Stimulated activated CD4-positive, alpha-beta T cell treated with anti-CD3 and anti-CD28 coated beads, Interleukin-2, amount 100 ng/mL, for 4 hours (primary cell): ENCODE results near the gene RASAL1.
A peak's percentile ranks its signal among the peaks of the same experiment; 100 is the strongest.

ENCODE experiments used
- DNase-seq: peaks from one replicate; pipeline ENCODE4 v3.0.0-alpha.2; 2020; ENCODE audit warnings: low read depth

The RASAL1 gene

GRCh38 chr12:113162102-113163029 lies 26.8 kb upstream of the RASAL1 start:
- no peak for DNase-seq

GRCh38 chr12:113161415-113162016 lies 26.0 kb upstream of the RASAL1 start:
- DNase-seq, result no peak

- DNase-seq, result no peak
Measured at GRCh38 chr12:113159937-113160336, 24.4 kb upstream of the RASAL1 start.

GRCh38 chr12:113158439-113159203 lies 23.1 kb upstream of the RASAL1 start:
- no peak for DNase-seq

- no peak for DNase-seq
Measured at GRCh38 chr12:113157218-113157859, 21.8 kb upstream of the RASAL1 start.

DNA sequence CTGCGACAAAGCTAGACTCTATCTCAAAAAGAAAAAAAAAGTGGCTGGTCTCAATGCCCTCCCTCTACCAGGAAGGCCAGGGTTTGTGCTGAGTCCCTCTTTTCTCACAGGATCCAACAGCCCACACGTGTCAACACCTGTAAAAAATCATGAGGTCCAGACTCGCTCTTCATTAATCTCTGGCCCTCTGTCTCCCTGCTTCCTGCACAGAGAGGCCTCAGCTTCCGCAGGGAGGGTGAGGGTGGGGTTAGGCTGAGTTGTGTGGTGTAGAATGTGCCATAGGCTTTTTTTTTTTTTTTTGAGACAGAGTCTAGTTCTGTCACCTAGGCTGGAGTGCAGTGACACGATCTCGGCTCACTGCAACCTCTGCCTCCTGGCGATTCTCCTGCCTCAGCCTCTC lies 20.1 kb upstream of the RASAL1 start:
- no peak for DNase-seq

DNA sequence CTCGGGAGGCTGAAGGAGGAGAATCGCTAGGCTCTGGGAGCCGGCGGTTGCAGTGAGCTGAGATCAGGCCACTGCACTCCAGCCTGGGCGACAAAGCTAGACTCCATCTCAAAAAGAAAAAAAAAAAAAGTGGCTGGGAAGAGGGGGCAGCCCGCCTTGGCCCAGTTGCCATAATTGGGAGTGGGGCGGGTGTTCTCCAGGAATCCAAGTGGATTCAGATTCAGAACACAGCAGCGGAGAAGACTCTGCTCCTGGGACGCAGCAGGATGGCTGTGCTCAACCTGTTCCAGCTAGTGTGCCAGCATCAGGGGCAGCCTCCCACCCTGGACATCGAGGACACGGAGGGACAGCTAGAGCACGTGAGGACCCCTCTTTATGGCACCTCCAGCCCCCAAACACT lies 19.5 kb upstream of the RASAL1 start:
- DNase-seq, result no peak

GRCh38 chr12:113154351-113154973 lies 18.9 kb upstream of the RASAL1 start:
- DNase-seq, result no peak

- peak; percentile 47 for DNase-seq
Measured at GRCh38 chr12:113152835-113153814, 17.6 kb upstream of the RASAL1 start.

GRCh38 chr12:113152196-113152834 lies 16.8 kb upstream of the RASAL1 start:
- no peak for DNase-seq

DNA sequence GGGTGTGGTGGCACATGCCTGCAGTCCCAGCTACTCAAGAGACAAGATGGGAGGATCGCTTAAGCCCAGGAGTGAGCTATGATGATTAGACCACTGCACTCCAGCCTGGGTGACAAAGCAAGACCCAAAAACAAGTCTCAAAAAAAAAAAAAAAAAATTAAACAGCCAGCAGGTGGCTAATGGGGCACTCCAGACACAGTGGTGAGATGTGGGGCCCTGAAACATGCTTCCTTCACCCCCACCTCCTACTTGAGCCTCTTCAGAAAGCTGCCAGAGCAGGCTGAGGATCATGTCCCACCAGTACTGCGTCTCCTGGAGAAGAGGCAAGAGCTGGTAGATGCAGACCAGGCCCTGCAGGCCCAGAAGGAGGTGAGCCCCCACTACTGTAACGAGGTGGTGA lies 16.1 kb upstream of the RASAL1 start:
- no peak for DNase-seq

GRCh38 chr12:113149361-113150150 lies 14.0 kb upstream of the RASAL1 start, which contains the start of gene CFAP73:
Gene CFAP73 (plus strand): TSS chr12:113149724. CDS start chr12:113149858, 134 bp downstream.
- no peak for DNase-seq

- DNase-seq, result no peak
Measured at GRCh38 chr12:113146999-113147398, 11.4 kb upstream of the RASAL1 start.

DNA sequence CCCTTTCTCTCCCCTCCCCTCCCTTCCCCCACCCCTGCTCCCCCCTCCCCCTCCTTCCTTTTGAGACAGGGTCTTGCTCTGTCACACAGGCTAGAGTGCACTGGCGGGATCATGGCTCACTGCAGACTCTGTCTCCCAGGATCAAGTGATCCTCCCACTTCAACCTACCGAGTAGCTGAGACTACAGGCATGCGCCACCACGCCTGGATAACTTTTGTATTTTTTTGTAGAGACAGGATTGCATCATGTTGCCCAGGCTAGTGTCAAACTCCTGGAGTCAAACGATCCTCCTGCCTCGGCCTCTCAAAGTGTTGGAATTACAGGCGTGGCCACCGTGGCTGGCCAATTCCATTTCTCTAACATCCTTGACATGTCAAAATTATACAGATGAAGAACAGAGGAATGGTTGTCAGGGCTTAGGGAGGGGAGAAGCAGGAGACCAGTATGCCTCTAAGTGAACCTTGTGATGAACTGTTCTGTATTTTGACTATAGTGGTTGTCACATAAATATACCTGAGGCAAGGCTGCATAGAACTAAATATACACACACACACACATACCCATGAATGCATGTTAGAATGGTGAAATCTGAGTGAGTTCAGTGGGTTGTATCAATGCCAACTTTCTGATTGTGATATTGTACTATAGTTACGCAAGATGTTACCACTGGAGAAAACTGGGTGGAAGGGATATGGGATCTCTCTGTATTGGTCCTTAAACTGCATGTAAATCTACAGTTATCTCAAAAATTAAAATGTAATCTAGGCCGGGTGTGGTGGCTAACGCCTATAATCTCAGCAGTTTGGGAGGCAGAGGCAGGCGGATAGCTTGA lies 10.4 kb upstream of the RASAL1 start:
- DNase-seq, result no peak

GRCh38 chr12:113144806-113145205 lies 9.2 kb upstream of the RASAL1 start:
- DNase-seq, result no peak

DNA sequence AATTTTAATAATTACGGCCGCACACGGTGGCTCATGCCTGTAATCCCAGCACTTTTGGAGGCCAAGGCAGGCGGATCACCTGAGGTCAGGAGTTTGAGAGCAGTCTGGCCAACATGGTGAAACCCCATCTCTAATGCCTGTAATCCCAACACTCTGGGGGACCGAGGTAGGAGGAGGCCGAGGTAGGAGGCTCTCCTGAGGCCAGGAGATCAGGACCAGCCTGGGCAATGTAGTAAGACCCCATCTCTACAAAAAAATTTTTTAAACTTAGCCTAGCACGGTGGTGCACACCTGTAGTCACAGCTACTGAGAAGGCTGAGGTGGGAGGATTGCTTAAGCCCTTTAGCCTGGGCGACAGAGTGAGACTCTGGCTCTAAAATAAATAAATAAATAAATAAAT lies 8.4 kb upstream of the RASAL1 start:
- DNase-seq, result no peak

- DNase-seq, result no peak
Measured at GRCh38 chr12:113142886-113143332, 7.3 kb upstream of the RASAL1 start.
